ENCODE measurements around the gene INPP5K.

GRCh38 chr17:1498233-1498632 lies 18.2 kb downstream of the INPP5K start:
- TF ChIP-seq GATA2 (IDR thresholded peaks at IDR 0.05; ENCODE audit: low read depth, low read length): no peak
- no peak for TF ChIP-seq GATA3 (IDR thresholded peaks at IDR 0.05; ENCODE audit: low read depth, low read length)

Data from SH-SY5Y (cell line).